Stimulated activated CD8-positive, alpha-beta memory T cell treated with anti-CD3 and anti-CD28 coated beads, Interleukin-4, amount 100 ng/mL, for 1 hour (primary cell): ENCODE results near the gene C6orf89.
"Not testable (repeated sequence)": the region's sequence is repeated elsewhere in the genome, so short reads cannot be mapped to it uniquely, and the experiment has no call there.

Source experiments
- DNase-seq, 2 donors: peaks; one replicate each; pipeline ENCODE4 v3.0.0-alpha.2; 2020; ENCODE audit warnings: low read depth in 2 of 2, low spot score in 1 of 2

Gene C6orf89

GRCh38 chr6:36920049-36920448, 34.3 kb downstream of the C6orf89 start:
- no peak for DNase-seq

GRCh38 chr6:36920546-36920945, 34.8 kb downstream of the C6orf89 start:
- no peak for DNase-seq

DNA sequence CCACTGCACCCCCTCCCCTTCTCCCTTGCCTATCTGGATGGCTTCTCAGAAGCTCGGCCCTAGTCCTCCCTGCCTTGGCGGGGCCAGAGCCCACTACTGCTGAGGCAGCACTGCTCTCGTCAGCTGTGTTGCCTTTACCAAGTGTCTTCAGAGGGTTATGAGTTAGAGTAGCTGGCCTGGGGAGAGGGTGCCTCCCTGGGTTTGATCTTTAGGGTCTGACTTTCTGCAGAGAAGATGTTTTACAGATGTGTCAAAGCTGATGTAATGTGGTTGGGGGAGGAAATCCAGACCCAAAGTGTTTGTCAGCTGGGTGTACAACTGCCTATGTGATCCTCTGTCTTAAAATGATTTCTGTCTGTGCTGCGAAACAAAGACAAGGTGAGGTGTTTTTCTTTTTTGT, 38.4 kb downstream of the C6orf89 start:
- no peak for DNase-seq

GRCh38 chr6:36924778-36925374, 39.1 kb downstream of the C6orf89 start:
- no peak for DNase-seq

- no peak for DNase-seq
These were observed 40.1 kb downstream of the C6orf89 start for GRCh38 chr6:36925809-36926208.

GRCh38 chr6:36926708-36927513, 41.2 kb downstream of the C6orf89 start:
- DNase-seq: no peak

- no peak for DNase-seq
These were observed 42.2 kb downstream of the C6orf89 start for GRCh38 chr6:36927691-36928546.

DNA sequence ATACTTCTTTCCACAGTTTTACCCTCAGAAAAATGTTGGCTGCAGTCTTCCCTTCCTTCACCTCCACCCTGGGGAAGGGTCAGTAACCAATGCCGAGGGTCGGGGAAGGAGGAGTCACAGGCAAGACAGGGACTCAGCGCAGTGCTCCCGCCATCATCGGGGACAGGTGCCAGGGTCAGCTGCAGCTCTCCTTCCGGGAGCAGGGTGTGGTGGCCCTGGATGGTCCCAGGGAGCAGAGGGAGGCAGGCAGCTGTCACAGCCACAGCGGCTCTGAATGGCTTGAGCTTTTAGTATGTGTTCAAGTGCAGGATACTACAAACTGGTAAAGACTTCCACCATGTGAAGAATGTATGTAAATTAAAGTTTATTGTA, 42.8 kb downstream of the C6orf89 start:
- DNase-seq: no peak

GRCh38 chr6:36929152-36929551, 43.4 kb downstream of the C6orf89 start:
- no peak for DNase-seq

GRCh38 chr6:36929607-36930006, 43.9 kb downstream of the C6orf89 start:
- no peak for DNase-seq

- DNase-seq: no peak
These were observed 44.7 kb downstream of the C6orf89 start for GRCh38 chr6:36930483-36930882.

DNA sequence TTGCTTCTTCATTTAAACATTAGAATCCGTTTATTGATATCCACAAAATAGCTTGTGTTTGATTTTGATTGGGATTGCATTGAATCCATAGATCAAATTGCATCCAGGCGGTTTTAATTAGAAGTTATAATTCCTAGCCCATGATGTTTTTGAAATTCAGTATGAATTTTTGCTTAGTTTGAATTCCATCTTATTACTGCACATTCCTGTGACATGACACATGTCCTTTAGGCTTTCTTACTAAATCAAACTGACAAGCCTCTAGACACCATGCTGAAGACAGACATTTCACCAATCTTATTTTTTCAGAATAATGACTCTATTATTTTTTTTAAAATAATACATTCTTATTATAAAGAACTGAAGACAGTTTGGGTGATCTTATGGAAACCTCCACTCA, 47.4 kb downstream of the C6orf89 start:
- DNase-seq: no peak

DNA sequence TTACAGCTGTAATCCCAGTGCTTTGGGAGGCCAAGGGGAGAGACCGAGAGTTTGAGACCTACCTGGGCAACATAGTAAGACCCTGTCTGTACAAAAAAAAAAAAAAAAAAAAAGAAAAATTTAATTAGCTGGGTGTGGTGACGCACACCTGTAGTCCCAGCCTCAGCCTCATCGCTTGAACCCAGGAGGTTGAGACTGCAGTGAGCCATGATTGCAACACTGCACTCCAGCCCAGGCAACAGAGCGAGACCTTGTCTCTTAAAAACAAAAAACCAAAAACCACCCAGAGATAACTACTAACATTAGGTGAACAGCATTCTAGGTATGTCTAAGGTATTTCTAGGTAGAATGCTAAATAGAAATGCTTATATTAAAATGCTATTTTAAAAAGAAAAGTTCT, 47.8 kb downstream of the C6orf89 start:
- no peak for DNase-seq

DNA sequence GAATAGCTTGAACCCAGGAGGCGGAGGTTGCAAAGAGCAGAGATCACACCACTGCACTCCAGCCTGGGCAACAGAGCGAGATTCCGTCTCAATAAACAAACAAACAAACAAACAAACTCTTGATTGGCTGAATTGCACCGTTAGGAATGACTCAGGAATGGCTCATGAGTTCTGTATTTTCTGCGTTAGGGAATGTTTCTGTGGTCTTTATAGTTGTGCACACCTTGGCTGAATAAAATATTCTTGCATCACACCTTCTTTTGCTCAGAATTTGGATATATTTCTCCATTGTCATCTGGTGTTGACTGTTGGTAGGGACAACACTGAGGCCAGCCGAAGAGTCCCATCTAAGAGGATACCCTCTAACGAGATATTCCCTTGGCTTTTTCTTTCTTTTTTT, 49.1 kb downstream of the C6orf89 start:
- DNase-seq: no peak

DNA sequence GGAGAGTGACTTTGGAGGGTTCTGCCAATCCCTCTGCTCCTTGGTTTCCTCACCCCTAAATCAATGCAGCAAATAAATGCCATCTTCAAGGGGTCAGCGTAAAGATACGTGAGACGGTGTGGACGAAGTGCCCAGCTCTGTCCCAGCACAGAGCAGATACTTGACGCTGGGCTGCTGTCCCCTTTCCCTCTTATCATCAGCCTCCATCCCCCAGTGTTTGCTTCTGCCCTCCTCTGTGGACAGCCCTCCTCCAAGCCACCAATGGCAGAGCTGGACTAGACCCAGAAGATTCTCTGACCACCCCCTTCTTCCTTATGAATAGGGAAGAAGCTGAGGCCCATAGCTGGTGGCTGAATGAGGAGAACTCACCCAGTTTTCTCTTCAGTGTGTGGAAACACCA, 51.1 kb downstream of the C6orf89 start:
- DNase-seq: no peak

DNA sequence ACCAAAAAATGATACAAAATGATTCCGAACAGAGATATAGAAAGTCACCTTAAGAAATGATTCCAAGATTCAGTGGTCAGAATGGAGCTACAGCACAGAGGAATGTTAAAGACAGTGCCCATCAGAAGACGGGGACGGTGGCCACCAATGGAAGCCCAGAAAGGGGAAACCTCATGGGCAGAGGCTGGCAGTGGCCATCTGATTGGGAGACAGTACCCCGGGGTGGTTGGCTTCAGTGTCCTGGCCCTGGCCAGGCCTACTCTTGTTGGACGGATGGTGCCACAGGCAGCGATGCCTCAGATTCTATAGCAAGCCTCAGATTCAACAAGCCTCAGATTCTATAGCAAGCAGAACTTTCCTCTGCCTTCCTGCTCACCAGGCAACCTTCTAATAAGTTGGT, 52.1 kb downstream of the C6orf89 start:
- DNase-seq: no peak

- DNase-seq: no peak
These were observed 52.8 kb downstream of the C6orf89 start for GRCh38 chr6:36938536-36938935.

GRCh38 chr6:36939005-36939404, 53.3 kb downstream of the C6orf89 start:
- DNase-seq: not testable (repeated sequence)

DNA sequence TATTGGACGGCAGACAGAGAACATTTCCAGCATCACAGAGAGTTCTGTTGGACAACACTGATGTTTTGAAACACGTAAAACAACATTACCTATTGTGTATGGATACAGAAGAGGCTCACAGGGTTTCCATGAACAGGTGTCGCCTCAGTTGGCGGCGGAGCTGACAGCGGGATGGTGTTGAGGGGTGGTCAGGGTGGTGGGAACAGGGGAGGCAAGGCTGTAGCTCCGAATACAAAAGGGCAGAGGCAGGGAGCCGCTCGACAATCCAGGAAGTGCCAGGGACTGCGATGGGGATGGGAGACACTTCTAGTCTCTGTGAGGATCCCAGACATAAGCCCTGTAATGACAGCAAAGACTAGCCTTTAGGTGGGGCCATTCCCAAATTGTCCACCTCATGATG, 54.3 kb downstream of the C6orf89 start:
- DNase-seq: no peak

DNA sequence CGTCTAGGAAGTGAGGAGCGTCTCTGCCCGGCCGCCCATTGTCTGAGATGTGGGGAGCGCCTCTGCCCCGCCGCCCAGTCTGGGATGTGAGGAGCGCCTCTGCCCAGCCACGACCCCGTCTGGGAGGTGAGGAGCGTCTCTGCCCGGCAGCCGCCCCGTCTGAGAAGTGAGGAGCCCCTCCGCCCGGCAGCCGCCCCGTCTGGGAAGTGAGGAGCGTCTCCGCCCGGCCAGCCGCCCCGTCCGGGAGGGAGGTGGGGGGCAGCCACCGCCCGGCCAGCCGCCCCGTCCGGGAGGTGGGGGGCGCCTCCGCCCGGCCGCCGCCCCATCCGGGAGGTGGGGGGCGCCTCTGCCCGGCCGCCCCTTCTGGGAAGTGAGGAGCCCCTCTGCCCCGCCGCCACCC, 55.8 kb downstream of the C6orf89 start:
- DNase-seq: not testable (repeated sequence)

DNA sequence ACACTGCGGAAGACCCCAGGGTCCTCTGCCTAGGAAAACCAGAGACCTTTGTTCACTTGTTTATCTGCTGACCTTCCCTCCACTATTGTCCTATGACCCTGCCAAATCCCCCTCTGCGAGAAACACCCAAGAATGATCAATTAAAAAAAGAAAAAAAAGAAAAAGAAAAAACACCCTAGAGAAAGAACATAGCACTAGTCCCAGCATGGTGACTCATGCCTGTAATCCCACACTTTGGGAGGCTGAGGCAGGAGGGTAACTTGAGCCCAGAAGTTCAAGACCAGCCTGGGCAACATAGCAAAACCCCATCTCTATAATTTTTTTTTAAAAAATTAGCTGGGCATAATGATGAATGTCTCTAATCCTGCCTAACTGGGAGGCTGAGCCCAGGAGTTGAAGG, 56.6 kb downstream of the C6orf89 start:
- not testable (repeated sequence) for DNase-seq

GRCh38 chr6:36944650-36945049, 58.9 kb downstream of the C6orf89 start:
- DNase-seq: no peak
